NOMO-1 treated with dmso at 0.1 percent for 144 hours (cell line): ENCODE data around the gene MRPS10.
"Not testable (repeated sequence)": the region's sequence is repeated elsewhere in the genome, so short reads cannot be mapped to it uniquely, and the experiment has no call there.

ENCODE experiments used
- DNase-seq: peaks from one replicate; lab custom pipeline; 2025; ENCODE audit not compliant: unreplicated experiment; lab: John Stamatoyannopoulos, UW

The MRPS10 gene

DNA sequence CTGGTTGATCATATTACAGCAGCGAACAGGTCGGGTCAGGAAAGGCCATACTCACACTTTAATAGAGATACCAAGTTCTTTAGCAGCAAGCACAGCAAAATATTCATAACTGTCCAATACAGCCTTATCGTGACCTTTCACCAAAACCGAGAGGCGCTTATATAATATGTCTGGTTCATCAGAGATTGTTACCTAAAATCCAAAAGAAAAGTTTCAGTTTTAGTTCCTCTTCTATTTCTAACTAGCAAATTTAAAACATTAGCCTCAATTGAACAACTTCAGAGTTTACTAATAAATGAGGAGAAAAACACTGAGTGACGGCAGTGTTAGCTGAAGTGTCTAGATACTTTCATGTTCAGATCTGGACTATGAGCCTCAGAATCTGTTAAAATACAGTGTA is 5.9 kb downstream of the MRPS10 start:
- no peak for DNase-seq

DNA sequence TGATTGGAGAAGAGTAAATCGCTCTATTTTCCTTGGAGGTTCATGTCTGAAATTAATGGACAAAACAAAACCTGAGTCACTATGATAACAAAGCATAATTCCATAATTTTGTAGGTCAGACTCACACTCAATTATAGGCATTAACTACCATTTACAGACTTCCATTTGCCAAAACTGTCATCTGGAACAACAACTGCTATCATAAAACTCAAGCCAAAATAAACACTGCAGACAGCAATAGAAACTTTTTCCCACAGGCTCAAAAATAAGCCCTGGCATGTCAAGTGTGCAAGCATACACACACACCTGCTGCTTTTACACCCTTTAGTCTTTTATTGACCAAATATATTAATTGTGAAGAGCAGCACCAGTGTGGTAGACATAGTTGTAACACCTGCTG is 7.1 kb downstream of the MRPS10 start:
- no peak for DNase-seq

DNA sequence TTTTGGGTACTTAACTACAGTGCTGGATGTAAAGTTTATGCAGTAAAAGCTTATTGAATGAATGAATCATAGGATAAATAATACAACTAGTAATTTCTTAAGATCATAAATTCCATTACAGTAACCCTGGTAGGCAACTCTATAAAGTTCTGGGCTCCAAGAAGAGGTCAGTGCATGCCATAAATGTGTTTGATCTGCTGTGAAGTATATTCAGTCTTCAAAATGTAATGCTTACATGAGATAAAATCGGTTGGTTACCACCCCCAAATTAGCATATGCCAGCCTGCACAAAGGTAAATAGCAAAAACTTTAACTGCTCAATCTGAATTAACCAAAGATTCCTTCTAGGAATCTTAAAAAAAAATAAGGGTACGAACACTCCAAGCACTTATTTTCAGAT is 10.1 kb downstream of the MRPS10 start:
- not testable (repeated sequence) for DNase-seq

DNA sequence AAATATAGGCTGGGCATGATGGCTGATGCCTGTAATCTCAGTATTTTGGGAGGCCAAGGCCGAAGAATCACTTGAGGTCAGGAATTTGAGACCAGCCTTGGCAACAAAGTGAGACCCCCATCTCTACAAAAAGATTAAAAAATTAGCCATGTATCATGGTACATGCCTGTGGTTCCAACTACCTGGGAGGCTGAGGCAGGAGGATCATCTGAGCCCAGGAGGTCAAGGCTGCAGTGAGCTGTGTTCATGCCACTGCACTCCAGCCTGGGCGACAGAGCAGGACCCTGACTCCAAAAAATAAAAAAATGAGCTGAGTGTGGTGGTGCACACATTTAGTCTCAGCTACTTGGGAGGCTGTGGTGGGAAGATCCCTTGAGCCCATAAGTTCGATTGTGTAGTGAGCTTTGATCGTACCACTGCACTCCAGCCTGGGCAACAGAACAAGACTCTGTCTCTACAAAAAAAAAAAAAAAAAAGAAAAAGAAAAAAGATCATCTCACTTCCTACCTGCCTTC is 12.8 kb downstream of the MRPS10 start:
- DNase-seq: no peak

DNA sequence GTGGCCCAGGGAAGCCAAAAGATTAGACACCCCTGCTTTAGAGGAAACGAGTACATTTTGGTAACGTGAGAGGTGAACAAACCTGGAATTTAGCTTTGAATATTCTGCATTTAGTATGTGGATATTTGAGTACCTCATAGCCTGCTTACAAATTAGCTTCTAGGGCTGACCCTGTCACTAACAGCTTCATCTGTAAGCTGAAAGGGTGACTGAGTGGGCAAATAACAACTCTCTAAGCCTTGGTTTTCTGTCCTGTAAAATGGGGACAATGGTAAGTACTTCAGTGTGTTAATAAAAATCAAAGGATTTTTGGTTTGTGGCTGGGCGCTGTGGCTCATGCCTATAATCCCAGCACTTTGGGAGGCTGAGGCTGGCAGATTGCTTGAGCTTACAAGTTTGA is 14.5 kb downstream of the MRPS10 start:
- no peak for DNase-seq

DNA sequence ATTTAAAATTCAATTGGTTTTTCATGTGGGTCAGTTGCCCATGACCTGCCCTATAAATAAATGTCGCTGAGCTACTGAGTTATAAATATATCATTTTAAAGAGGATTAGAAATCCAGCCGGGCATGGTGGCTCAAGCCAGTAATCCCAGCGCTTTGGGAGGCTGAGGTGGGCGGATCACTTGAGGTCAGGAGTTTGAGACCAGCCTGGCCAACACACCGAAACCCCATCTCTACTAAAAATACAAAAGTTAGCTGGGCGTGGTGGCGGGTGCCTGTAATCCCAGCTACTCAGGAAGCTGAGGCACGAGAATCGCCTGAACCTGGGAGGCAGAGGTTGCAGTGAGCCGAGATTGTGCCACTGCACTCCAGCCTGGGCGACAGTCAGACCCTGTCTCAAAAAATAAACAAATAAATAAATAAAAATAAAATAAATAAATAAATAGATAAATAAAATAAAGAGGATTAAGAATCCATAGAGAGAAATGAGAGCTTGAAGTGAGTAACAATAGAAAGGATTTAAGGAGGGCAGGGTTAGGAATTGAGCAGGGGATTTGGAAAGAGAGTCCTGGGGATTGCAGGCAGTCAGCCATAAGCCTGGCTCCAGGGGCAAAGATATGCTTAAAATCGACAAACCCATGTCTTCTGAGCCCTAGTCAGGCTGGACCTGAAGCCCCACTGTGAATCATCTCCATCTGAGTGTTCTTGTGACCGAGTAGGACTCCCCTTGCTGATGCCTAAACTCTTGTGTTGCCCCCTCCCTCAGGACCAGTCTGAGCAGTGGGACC is 15.3 kb downstream of the MRPS10 start:
- DNase-seq: not testable (repeated sequence)

DNA sequence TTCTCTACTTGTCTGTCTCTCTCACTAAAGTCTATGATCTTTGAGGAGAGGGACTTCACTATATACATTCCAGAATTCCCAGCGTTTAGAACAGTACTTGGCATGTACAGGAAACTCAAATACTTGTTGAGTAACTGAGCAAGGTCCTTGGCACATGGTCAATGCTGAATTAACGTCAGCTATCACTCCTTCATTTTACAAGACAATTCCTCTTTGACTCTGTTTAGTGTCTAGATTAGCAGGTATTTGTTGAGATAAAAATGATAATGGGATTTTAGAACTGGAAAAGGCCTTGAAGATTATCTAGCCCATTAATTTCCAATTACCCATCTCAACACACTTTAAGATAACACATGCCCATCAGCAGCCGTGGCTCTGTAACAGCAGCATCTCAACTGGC is 16.3 kb downstream of the MRPS10 start:
- no peak for DNase-seq

DNA sequence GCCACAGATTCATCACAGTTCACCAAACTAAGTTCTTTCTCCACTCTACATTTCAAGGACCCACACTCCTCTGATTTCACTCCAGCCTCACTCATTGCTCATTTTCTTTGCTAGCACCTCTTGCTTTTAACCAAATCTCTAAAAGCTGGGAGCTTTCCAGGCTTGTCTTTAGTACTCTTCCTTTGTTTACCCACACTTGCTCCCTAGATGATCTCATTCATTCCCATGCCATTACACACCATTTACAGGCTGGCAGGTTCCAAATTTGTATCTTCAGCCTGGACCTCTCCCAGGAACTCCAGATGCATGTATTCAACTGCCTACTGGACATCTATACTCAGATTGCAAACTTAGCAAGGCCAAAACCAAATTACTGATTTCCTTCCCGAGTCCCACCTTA is 17.6 kb downstream of the MRPS10 start:
- DNase-seq: no peak

DNA sequence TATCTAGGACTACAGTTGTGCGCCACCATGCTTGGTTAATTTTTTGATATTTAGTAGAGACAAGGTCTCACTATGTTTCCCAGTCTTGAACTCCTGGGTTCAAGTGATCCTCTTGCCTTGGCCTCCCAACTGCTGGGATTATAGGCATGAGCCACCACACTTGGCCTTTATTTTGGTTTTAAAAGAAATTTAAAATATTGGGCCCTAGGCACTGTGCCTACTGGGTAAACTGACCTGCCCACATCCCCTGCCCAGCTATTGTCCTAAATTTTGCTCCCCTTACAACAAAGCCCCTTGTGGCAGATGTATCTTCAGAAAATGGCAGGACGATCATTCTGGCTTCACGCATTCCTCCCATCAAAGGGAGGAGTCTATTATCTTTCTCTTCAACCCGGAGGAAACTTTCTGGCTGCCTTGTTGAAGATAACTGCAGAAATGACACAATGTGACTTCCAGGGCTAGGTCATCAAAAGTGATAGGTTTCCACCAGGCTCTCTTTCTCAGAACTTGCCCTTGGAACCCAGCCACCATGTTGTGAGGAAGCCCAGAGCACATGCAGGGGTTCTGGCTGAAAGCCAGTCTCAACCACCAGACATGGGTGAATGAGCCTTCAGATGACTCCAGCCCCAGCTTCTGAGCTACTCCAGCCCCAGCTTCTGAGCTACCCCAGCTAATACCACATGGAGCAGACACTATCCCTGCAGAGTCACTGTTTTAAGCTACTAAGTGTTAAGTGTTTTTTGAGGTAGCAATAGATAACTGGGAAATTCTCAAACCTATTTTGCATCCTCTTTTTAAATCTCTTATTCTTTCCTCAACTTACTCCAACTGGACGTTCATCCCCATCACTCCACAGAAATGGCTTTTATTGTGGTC is 18.3 kb downstream of the MRPS10 start:
- DNase-seq: no peak

DNA sequence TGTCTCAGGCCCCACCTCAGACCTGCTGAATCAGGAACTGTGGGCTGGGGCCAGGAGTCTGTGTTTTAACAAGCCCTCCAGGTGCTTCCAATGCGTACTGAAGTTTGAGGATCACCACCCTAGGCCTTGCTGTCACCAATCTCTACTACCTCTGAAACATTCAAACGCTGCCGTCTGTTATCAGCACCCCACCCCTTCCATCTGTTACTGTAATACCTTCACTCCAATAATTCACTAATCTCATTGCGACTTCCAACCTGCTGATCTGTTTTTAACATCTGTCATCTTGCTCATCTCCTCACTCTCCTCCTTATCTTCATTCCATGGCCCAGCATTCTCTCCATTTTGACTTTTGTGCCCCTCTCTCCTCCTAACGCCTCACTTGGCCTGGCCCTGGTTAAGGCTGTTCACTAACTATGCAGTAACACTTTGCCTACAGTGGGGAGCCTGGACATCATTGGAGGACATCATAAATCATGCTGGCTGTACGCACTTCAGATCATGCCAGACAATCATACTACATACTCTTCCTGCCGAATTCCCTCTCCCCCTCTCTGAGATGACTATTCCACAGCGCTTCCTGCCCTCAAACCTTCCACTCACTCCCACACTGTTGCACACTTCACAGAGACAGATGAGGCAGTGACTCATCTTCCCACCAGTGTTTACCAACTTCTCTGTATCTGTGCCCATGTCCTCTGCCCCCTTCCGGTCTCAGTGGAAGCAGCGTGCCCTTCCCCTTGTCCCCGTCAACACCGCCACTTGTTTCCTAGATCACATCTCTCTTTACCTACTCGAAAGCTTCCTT is 19.9 kb downstream of the MRPS10 start:
- no peak for DNase-seq

DNA sequence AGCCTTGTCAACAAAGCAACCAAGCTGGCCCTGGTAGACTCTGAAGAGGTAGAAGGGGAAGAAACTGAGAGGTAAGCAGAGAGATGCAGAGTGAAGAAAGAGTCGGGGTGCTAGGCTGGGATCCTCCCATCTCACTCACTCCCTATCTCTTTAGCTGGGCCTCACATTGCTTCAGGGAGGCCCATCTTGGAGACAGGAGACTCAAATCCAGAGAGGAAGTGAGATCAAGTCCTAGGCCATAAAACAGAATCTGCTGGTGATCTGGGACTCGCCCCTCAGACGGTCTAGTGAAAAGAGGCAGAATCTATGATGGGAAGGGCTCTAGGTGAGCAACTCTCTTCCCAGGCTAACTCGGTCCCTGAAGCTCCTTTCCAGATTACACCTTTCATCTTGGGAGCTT is 22.2 kb downstream of the MRPS10 start:
- no peak for DNase-seq

DNA sequence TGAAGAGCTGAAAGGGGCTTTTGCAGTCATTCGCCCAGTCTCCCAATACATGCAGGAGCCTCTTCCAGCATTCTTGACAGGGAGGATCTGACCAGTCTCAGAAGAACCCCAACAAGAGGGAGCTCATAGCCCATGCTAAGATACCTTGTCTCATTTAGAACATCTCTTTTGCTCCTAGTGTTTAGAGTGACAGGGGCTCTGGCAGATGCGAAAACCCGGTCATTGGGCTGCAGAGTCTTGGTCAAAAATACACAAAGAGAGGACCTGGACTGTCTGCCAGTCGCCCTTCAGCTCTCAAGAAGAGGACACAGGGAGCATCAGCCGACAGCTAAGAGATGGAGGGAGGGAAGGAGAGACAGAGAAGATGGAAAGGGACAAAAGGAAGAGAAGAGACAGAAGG is 23.6 kb downstream of the MRPS10 start:
- no peak for DNase-seq

DNA sequence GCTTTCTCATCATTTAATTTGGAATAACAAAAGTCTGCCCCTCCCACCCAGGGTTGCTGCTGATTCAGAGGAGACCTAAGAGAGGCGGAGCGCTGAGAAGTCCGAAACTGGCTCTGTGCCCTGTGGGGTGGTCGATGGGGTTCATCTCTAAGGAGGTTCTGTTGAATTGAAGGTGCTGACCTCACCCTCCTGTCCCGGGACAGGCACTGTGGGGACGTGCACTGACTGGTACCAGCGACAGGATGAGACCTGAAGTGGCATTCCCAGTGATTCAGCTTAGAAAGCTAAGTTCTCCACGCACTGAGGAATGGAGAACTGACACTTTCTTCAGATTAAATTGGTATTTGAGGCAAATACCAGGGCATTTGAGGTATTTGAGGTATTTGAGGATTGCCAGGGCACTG is 24.2 kb downstream of the MRPS10 start:
- DNase-seq: no peak

DNA sequence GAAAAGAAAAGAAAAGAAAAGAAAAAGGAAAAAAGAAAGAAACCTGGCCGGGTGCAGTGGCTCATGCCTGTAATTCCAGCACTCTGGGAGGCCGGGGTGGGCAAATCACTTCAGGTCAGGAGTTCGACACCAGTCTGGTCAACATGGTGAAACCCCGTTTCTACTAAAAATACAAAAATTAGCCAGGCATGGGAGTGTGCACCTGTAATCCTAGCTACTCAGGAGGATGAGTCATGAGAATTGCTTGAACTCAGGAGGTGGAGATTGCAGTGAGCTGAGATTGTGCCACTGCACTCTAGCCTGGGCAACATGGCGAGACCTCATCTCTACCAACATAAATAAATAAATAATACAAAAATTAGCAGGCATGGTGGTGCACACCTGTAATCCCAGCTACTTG is 25.3 kb downstream of the MRPS10 start:
- DNase-seq: not testable (repeated sequence)

DNA sequence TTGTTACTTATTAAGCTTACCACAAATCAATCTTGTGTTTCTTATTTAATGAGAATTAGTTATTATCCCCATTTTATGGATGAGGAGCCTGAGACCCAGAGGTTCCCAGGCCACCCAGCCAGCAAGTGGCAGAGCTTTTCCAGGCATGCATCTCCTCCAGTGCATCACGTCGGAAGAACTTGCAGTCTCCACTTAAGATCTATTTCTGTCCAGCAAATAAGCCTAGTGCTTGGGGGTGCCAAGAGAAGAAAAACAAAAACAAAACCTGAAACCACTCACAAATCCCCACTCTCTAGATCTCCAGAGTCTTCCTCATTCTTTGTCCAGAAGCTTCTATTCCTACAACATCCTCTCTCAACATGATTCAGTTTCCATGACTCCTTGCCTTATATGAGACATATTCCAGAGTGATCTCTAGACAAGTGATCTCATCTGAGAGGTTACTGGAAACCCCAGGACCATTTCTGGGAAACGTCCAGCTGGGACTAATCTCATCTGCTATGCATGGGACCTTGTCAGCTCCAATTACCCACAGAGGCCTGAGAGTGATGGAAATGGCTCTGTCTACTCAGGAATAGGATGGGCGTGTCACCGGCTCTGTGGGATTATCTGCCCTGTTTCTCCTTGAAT is 27.0 kb downstream of the MRPS10 start:
- DNase-seq: no peak

DNA sequence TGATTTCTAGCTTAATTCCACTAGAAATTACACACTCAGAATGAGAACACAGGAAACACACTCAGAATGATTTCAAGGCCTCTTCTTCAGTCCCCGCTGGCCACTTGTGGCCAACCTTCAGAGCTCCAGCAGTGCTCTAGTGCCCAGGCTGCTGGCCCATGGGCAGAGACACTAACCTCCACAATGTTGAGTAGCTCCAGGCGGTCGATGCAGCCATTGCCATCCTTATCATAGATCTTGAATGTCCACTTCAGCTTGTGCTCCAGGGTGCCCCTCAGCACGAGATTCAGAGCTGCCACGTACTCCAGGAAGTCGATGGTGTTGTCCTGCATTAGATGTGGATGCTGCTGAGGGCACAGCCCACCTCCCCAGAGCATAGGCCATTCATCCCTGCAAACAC is 29.3 kb downstream of the MRPS10 start:
- DNase-seq: no peak

DNA sequence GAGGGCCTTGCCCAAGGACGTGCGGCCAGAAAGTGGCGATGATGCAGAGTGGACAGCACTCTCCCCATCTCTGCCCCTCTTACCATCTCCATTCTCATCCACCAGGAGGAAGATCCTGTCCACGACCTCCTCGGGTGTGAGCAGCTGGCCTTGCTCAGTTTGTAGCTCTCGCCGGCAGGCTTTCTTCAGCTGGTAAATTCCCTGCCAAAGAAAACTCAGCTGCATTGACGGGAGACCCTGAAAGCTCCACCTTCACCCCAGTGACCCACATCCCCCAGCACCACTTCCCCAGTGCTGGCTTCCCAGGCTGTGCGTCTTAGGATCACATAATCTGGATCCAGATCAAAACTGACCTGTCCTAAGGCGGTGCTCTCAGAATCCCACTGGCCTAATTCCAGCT is 32.1 kb downstream of the MRPS10 start:
- no peak for DNase-seq

DNA sequence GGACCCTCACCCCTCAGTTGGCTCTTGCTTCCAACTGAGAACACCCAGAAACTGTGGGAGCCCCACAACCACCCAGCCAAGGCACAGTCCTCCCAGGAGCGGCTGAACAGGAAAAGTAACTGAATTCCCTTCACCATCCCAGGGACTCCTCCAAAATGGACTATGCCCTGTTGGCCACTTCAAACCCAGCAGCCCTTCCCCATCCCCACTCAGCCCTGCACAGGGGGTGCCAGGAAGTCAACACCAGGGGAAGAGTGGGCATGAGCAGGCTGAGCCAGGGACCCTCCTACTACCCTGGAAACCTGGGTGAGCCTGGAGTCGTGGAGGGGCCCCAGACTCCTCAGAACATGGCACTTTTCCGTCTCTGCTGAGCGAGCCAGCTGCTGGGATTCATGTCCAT is 33.2 kb downstream of the MRPS10 start:
- DNase-seq: no peak

DNA sequence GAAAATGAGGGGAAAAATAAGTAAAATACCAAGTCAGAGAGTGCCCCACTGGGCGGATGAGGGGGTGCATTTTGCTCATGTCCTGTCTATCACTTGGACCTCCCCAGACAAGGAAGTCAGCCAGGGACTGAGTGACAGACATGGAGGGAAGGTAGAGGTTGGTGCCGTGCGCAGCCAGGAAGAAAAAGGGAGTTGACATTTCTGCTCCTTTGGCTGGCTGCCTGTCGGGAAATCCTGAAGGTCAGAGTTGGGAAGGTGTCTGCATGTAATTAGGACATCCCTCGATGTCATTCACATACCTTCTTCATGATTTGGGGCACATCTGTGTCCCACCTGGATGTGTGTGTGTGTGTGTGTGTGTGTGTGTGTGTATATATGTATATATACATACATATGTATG is 35.6 kb downstream of the MRPS10 start:
- no peak for DNase-seq

DNA sequence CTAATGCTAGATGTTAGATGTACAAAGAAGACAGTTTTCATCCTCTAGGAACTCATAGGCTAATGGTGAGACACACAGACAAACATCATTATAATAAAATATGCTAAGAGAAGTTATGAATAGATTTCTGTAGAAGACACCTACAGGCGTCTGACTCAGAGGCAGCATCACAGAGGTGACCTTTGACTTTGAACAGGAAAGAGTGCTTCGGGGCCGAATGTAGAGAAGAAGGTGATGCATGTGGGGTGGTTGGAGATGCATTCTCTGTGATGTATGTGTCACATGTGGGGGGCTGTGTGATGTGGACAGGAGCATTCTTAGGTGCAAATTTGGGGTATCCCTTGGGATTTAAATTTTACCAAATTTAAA is 37.7 kb downstream of the MRPS10 start:
- DNase-seq: no peak
